Epithelial cell of alveolus of lung (primary cell): Measurements from ENCODE around the gene ARID4A. TPM values are rescaled to one million over a fixed set of nuclear protein-coding genes. Genes with fewer than 3 reads are reported as not detected.

ENCODE experiments used
- total RNA-seq: library from RNA; depleted of rRNA; stranded (reverse); fragments of >200 nt; gene quantifications from 2 replicates; pipeline ENCODE4 v1.2.1, GENCODE V29; 2015

ARID4A gene, protein sequence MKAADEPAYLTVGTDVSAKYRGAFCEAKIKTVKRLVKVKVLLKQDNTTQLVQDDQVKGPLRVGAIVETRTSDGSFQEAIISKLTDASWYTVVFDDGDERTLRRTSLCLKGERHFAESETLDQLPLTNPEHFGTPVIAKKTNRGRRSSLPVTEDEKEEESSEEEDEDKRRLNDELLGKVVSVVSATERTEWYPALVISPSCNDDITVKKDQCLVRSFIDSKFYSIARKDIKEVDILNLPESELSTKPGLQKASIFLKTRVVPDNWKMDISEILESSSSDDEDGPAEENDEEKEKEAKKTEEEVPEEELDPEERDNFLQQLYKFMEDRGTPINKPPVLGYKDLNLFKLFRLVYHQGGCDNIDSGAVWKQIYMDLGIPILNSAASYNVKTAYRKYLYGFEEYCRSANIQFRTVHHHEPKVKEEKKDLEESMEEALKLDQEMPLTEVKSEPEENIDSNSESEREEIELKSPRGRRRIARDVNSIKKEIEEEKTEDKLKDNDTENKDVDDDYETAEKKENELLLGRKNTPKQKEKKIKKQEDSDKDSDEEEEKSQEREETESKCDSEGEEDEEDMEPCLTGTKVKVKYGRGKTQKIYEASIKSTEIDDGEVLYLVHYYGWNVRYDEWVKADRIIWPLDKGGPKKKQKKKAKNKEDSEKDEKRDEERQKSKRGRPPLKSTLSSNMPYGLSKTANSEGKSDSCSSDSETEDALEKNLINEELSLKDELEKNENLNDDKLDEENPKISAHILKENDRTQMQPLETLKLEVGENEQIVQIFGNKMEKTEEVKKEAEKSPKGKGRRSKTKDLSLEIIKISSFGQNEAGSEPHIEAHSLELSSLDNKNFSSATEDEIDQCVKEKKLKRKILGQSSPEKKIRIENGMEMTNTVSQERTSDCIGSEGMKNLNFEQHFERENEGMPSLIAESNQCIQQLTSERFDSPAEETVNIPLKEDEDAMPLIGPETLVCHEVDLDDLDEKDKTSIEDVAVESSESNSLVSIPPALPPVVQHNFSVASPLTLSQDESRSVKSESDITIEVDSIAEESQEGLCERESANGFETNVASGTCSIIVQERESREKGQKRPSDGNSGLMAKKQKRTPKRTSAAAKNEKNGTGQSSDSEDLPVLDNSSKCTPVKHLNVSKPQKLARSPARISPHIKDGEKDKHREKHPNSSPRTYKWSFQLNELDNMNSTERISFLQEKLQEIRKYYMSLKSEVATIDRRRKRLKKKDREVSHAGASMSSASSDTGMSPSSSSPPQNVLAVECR
- 3.0 and 7.0 TPM in 2 replicates for total RNA-seq

GRCh38 chr14:58298477-58299400 lies at the start of gene ARID4A:
Gene ARID4A (plus strand): TSS chr14:58298555. CDS start chr14:58299855, 1,300 bp downstream.

DNA sequence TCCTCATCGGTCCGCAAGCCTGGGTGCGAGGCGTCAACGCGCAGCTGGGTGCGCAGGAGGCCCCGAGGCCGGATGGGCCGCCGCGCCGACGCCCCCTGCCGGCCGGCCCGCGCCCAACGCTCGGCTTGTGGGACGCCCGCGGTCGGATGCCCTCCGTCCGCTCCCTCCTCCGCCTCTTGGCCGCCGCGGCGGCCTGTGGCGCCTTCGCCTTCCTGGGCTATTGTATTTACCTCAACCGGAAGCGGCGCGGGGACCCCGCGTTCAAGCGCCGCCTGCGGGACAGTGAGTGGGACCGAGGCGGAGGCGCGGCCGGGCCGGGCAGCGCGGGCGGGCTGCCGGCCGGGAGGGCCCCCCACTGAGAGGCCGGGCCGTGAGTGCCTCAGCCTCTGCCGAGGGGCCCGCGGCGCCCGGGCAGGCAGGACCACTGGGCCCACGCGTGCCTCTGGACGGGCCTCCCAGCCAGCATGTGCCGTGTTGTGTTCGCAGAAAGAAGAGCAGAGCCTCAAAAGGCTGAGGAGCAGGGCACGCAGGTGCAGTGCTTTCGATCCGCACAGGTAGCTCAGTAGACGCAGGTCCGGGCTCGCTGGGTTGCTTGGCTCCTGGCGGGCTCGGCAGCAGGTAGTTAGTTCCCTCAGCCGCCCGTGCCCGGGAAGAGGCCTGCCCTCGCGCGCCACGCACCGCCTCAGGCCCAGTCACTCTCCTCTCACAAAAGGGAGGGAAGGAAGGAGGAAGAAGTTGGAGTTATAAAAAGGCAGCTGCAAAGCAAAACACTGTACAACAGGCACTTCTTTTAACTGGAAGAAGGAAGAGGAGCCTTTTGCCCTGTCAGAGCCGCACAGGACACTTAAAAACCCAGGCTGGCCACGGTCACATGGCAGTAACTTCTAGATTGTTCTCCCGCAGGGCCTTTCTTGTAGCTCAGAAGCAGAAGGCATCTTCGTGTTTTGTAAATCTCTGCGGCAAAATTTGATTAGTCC lies 97.7 kb downstream of the ARID4A start, which contains the start of gene TOMM20L:
TOMM20L (plus strand) TSS at position 119 of the 977 bp plus-strand sequence; CDS start at position 147, 28 bp downstream.

Other genes with a start within 250 kb of the ARID4A start
- 0.91 and 1.6 TPM in 2 replicates for gene ARMH4, start 146.3 kb upstream of the ARID4A start, total RNA-seq
- gene ACTR10, start 98.4 kb upstream of the ARID4A start, total RNA-seq: 55.6 and 57.3 TPM in 2 replicates
- gene PSMA3, start 53.7 kb upstream of the ARID4A start, total RNA-seq: 110 and 142 TPM in 2 replicates
- not detected in 2 replicates for gene TOMM20L, start 97.4 kb downstream of the ARID4A start, total RNA-seq
- 42.3 and 130 TPM in 2 replicates for gene TIMM9, start 129.0 kb downstream of the ARID4A start, total RNA-seq
- gene KIAA0586, start 129.2 kb downstream of the ARID4A start, total RNA-seq: 10.5 and 21.2 TPM in 2 replicates